ENCODE measurements around the gene TRIM9.
"Not testable (repeated sequence)": the region's sequence is repeated elsewhere in the genome, so short reads cannot be mapped to it uniquely, and the experiment has no call there.

The TRIM9 gene

DNA sequence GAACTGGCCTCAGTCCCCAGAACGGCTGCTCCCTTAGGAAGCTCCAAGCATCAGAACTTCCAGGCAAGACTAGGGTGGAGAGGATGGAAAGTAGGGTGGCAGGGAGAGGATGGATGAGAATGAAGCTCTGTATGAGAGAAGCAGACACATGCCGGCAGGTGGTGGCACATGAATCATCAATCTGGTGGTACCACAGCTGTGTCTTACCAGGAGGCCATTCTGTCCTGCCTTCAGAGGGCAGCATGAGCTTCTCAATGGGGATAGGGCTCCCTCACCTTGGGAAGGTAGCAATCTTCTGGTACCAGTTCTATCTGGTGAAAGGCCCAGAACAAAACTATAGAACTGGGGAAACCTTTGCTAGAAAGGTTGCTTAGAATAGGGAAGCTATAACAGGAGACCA is 95.2 kb downstream of the TRIM9 start:
- TF ChIP-seq, protein P1, sequence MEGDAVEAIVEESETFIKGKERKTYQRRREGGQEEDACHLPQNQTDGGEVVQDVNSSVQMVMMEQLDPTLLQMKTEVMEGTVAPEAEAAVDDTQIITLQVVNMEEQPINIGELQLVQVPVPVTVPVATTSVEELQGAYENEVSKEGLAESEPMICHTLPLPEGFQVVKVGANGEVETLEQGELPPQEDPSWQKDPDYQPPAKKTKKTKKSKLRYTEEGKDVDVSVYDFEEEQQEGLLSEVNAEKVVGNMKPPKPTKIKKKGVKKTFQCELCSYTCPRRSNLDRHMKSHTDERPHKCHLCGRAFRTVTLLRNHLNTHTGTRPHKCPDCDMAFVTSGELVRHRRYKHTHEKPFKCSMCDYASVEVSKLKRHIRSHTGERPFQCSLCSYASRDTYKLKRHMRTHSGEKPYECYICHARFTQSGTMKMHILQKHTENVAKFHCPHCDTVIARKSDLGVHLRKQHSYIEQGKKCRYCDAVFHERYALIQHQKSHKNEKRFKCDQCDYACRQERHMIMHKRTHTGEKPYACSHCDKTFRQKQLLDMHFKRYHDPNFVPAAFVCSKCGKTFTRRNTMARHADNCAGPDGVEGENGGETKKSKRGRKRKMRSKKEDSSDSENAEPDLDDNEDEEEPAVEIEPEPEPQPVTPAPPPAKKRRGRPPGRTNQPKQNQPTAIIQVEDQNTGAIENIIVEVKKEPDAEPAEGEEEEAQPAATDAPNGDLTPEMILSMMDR (IDR thresholded peaks at IDR 0.05; ENCODE audit: low read depth, low read length): no peak
- H3K4me3 ChIP-seq (ENCODE audit: low read depth, low read length): no peak overlapping the region

DNA sequence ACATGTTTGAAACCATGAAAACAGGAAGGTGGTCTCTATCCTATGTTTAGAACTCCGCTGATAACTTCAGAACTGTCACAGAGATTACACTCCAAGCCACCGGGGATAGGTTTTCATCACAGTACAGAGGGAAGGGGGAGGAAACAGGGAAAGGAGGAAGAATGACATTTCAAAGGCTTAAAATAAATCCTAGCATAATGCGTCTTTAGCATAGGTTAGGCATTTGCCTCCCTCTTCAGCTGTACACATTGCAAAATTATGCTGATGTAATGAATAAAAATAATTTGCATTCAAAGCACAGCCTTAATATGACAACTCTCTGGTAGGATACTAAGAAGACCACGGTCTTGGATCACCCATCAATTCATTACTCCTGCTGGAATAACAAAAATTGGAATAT is 96.3 kb downstream of the TRIM9 start:
- H3K4me3 ChIP-seq (ENCODE audit: low read depth, low read length): no peak overlapping the region
- TF ChIP-seq, protein P1 (IDR thresholded peaks at IDR 0.05; ENCODE audit: low read depth, low read length): no peak

DNA sequence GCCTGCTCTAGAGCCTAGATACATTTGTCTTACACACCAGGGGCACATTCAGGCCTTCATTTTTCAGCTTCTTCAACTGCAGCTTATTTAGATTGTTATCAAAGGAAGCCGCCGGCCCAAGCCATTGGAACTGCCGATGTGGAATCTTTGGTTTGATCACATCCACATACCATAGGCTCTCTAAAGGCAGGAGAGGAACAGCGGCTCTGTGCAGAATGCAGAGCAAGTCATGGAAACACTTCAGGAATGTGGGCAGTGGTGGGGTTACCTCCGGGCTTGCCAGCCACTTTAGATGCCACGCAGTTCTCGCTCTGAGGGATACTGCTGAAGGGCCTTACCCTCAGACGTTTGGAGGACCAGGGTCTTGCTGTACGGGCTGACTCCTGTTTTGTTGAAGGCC is 97.2 kb downstream of the TRIM9 start:
- H3K4me3 ChIP-seq (ENCODE audit: low read depth, low read length): no peak overlapping the region
- TF ChIP-seq, protein P1 (IDR thresholded peaks at IDR 0.05; ENCODE audit: low read depth, low read length): no peak

DNA sequence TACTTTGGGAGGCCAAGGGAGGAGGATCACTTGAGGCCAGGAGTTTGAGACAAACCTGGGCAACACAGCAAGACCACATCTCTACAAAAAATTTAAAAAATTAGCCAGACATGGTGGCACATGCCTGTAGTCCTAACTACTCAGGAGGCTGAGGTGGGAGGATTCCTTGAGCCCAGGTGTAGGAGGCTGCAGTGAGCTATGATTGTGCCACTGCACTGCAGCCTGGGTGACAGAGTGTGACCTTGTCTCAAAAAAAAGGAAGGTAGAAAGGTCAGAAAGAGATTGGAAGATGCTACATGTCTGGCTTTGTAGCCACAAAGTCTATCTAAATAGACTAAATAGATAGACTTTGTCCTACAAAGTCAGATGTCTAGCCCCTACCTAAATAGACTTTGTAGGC is 100.7 kb downstream of the TRIM9 start:
- not testable (repeated sequence) for H3K4me3 ChIP-seq (ENCODE audit: low read depth, low read length)

DNA sequence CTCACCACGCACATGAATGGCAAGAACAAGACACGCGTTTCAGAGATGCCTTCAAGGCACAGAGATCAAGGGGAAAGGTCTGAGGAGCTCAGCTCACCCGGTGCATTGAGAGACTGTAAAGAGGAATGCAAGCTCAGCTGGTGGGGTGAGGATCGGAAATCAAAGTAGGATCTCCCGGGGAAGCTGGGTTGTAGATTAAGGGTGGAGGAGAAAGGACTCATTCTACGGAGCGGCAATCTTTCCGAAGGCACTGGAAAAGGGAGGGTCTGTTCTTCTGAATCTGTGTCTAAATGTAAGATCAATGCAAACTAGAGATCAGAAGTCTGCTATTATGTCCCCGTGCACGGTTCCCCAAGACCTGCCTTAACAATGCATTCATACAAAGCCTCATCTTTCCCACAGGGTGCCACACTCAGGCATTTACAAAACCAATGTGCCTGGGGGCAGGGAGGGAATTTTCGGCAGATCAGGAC is 109.0 kb downstream of the TRIM9 start:
- H3K4me3 ChIP-seq (ENCODE audit: low read depth, low read length): no peak overlapping the region
- TF ChIP-seq, protein P1 (IDR thresholded peaks at IDR 0.05; ENCODE audit: low read depth, low read length): no peak

DNA sequence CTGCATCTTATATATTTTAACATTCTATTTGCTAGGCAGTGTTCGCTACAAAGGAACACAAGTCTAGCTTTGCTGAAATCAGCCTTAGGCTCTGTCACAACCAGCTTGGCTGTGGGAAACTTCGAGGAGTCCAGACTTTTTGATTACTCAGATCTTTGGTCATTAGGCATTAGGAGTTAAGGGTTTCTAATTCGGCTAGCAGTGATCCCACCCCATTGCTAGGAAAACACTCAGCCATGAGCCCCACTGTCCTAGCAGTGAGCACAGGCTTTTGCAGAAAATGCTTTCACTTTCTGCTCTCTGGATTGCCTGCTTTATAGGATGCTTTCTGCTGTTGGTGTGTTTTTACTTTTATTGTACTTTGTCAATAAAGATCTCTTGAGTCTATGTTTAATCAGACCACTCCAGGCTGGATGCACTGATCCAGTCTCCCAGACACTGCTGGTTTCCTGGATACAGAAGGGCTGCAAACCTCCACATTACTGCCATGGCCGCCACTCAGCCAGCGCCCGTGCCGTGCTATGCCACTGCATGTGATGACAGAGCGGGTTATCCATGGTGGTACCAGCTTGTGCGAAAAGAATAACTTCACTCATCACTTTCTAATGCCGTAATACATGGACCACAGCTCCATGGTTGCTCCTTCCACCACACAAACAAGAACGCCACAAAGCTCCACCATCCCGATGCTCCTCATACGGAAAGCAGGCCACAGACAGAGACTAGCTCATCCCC is 109.6 kb downstream of the TRIM9 start:
- H3K4me3 ChIP-seq (ENCODE audit: low read depth, low read length): no peak overlapping the region; the same call in 1 of the 2 replicates
- TF ChIP-seq, protein P1 (IDR thresholded peaks at IDR 0.05; ENCODE audit: low read depth, low read length): no peak

DNA sequence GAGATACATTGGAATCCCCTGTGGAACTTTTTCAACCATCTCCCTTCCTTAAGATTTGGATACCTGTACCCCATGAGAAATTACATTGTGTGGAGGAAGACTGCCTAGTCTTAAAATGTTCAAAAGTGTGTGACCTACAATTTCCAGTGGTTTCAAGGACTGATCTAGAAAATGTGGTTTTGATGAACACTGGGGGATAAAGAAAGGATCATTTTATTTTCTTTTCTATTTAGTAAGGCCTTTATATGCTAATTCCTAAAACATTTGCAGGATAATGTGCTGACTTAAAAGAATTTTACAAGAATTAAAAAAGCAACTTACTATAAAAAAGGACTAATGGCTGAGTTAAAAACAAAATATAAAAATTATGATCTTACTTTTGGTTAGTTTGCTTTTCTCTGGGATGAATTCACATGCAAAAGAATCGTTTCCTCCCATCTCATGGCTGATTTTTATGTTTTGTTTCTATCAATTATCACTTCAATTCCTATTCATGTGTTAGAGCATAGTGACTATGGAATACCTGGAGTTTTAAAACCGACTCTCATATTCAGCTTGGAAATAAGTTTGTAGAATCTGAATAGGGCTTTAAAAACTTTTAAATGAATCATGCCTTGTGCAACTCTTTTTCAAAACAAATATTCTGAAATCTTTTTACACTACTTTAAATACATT is 110.7 kb downstream of the TRIM9 start:
- TF ChIP-seq, protein P1 (IDR thresholded peaks at IDR 0.05; ENCODE audit: low read depth, low read length): no peak
- H3K4me3 ChIP-seq (ENCODE audit: low read depth, low read length): no peak overlapping the region

All from WI38 (cell line).